ENCODE data around the gene KIAA1958. TPM values are rescaled to one million over a fixed set of nuclear protein-coding genes. Genes with fewer than 3 reads are reported as not detected.

Gene KIAA1958
- total and polyA plus RNA-seq, 2 experiments from 2014 or later, result 9.4 to 41.7 TPM

GRCh38 chr9:112569186-112569585 is 82.6 kb downstream of the KIAA1958 start (continued):
- TF ChIP-seq CREB1 (CRISPR knock-in tag; IDR thresholded peaks at IDR 0.05; ENCODE audit: low read depth) (no peak), STAT1 (IDR thresholded peaks at IDR 0.05; ENCODE audit: unreplicated experiment) (no peak)

GRCh38 chr9:112570671-112571167 is 84.1 kb downstream of the KIAA1958 start:
- DNase-seq (ENCODE audit: low spot score) (no peak), ATAC-seq (no peak)
- Histone ChIP-seq H2AFZ (no peak overlapping the region), H3K79me2 (replicated peaks; ENCODE audit: insufficient read depth) (peaks cover 76% of the 10 kb centered on the region), H3K36me3 (ENCODE audit: insufficient read depth) (no peaks in the 10 kb centered on the region), H4K20me1 (replicated peaks; ENCODE audit: insufficient read depth) (peaks cover 25% of the 10 kb centered on the region), H3F3A (replicated peaks; ENCODE audit: low read depth) (no peaks in the 10 kb centered on the region), H3K4me3 (no peak overlapping the region), H3K4me2 (no peak overlapping the region), H3K27me3 (ENCODE audit: insufficient read depth) (no peaks in the 10 kb centered on the region), H3K4me1 (ENCODE audit: insufficient read depth) (0 out of 2 replicates have a peak, but pooled peaks cover 6% of the 10 kb centered on the region), H3K27ac (ENCODE audit: low read depth) (no peak overlapping the region), H3K9me2 (ENCODE audit: insufficient read depth) (no peaks in the 10 kb centered on the region)
- Mint-ChIP-seq H3K27ac (no peak overlapping the region), H3K9me3 (no peaks in the 10 kb centered on the region), H3K4me1 (peaks cover 23% of the 10 kb centered on the region), H3K4me3 (no peak overlapping the region), H3K36me3 (ENCODE audit: low read depth) (peaks cover 8% of the 10 kb centered on the region), H3K27me3 (ENCODE audit: insufficient read depth, low read depth, poor library complexity) (peaks cover 2% of the 10 kb centered on the region)
- TF ChIP-seq ZNF114 (CRISPR knock-in tag; IDR thresholded peaks at IDR 0.05), result no peak
- TF ChIP-seq CTCF (conservative IDR thresholded peaks at IDR 0.05; ENCODE audit: low read depth in 2 of 2), result no peak

GRCh38 chr9:112571624-112572355 is 85.2 kb downstream of the KIAA1958 start:
- no peak overlapping the region for H3K27ac Mint-ChIP-seq
- no peak for DNase-seq (ENCODE audit: low spot score)
- 0 out of 2 replicates have a peak, but pooled peaks cover 6% of the 10 kb centered on the region for H3K4me1 ChIP-seq (ENCODE audit: insufficient read depth)
- no peaks in the 10 kb centered on the region for H3K27me3 ChIP-seq (ENCODE audit: insufficient read depth)
- H4K20me1 ChIP-seq (replicated peaks; ENCODE audit: insufficient read depth), result peaks cover 25% of the 10 kb centered on the region
- no peaks in the 10 kb centered on the region for H3F3A ChIP-seq (replicated peaks; ENCODE audit: low read depth)
- H3K4me1 Mint-ChIP-seq, result peaks cover 23% of the 10 kb centered on the region
- H3K36me3 Mint-ChIP-seq (ENCODE audit: low read depth), result peaks cover 10% of the 10 kb centered on the region
- no peaks in the 10 kb centered on the region for H3K36me3 ChIP-seq (ENCODE audit: insufficient read depth)
- TF ChIP-seq REST (IDR thresholded peaks at IDR 0.05; ENCODE audit: unreplicated experiment) (no peak), ETS1 (IDR thresholded peaks at IDR 0.05) (no peak), EZH2phosphoT487 (IDR thresholded peaks at IDR 0.05; ENCODE audit: unreplicated experiment) (no peak), CTCF (conservative IDR thresholded peaks at IDR 0.05; ENCODE audit: low read depth in 2 of 2) (no peak), JUNB (IDR thresholded peaks at IDR 0.05; ENCODE audit: unreplicated experiment) (no peak), EZH2 (IDR thresholded peaks at IDR 0.05; ENCODE audit: low read depth, unreplicated experiment) (no peak)
- H3K9me2 ChIP-seq (ENCODE audit: insufficient read depth), result no peaks in the 10 kb centered on the region
- H3K79me2 ChIP-seq (replicated peaks; ENCODE audit: insufficient read depth), result peaks cover 76% of the 10 kb centered on the region
- no peak for ATAC-seq
- H3K4me3 ChIP-seq, result no peak overlapping the region
- H3K4me3 Mint-ChIP-seq, result no peak overlapping the region
- H2AFZ ChIP-seq, result no peak overlapping the region
- no peak overlapping the region for H3K4me2 ChIP-seq
- no peaks in the 10 kb centered on the region for H3K27me3 Mint-ChIP-seq (ENCODE audit: insufficient read depth, low read depth, poor library complexity)
- no peak overlapping the region; the same call in 1 of the 2 replicates for H3K27ac ChIP-seq (ENCODE audit: low read depth)
- H3K9me3 Mint-ChIP-seq, result no peaks in the 10 kb centered on the region
